Measurements from ENCODE around the gene ANAPC7.
A peak's percentile ranks its signal among the peaks of the same experiment; 100 is the strongest.
"Not testable (repeated sequence)": the region's sequence is repeated elsewhere in the genome, so short reads cannot be mapped to it uniquely, and the experiment has no call there.

ANAPC7 gene

DNA sequence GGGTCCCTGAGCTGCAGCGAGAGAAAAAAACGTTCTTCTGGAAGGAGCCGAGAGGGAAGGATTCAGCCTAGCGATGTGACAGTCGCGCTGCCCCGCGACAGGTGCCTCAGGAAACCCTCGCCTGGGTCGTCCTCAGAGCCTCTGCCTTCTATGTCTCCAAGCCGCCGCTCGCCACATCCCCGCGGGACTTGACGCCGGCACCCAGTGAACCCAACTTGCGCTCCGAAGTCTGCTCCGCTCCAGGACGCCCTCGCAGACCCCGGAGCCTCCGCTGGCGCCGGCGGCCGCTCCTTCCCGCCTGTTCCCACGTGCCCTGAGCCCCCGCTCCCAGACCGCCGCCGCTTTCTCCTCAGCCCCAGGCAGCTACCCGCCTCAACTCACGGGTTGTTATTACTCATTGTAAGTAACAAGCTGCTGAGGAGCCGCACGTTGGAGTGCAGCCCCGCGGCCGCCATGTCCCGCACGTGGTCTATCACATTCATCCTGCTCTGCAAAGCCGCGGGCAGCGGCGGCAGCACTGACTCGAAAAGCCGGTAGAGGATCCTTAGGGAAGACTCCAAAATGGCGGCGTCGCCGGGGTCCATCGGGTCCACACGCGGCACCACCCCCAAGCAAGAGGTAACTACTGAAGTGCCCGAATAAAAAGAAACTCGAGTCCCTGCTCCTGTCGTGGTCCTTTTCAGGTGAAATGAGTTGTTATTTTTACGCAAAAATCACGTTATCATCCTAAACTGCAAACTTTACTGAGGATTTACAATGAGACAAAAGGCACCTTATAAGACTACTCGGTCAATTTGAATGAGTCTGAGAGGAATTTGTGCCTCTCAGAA lies at the start of gene ANAPC7:
ANAPC7 (minus strand) TSS at position 563 of the 830 bp plus-strand sequence; CDS start at position 482, 81 bp downstream.
- Histone ChIP-seq H3K4me1 (ENCODE audit: control insufficient read depth in 2 of 2, insufficient read depth in 2 of 2, low read length in 2 of 2) (peaks cover 0 to 8% of the 10 kb centered on the region in 2 donors), H3K9ac (ENCODE audit: low read depth in 1 of 2, low read length in 2 of 2) (peak within 1 kb of the TSS; percentile 87 to 94), H3K4me3 (ENCODE audit: low read length in 2 of 2) (peak within 1 kb of the TSS; percentile 93 to 96), H3K27ac (ENCODE audit: low read depth in 2 of 2, low read length in 2 of 2) (peak within 1 kb of the TSS; percentile 92 to 97), H3K9me3 (ENCODE audit: control insufficient read depth in 2 of 2, low read length in 2 of 2) (no peaks in the 10 kb centered on the region), H3K27me3 (ENCODE audit: control insufficient read depth in 2 of 2, insufficient read depth in 2 of 2, low read length in 2 of 2) (no peaks in the 10 kb centered on the region), H3K36me3 (ENCODE audit: control insufficient read depth in 2 of 2, insufficient read depth in 2 of 2, low read length in 2 of 2) (peaks cover 7 to 10% of the 10 kb centered on the region in 2 donors)

DNA sequence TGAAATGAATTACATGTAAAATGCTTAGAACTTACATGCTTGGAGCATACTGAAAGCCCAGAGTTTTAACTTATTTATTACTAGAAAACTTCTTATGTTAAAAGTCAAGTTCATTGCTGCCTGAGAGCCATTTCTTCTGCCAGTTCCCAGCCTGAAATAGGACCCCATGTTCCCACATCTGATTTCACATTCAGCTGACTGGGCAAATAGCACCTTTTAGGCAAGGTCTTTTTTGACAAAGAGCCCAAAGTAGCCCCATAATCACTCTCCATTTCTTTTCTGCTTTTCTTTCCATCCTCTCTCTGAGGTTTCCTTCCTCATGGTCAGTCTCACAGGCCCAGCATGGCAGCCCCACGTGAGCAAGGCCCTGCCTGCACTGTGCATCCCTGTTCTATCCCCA lies 47.8 kb upstream of the ANAPC7 start:
- Histone ChIP-seq H3K9ac (ENCODE audit: low read depth in 1 of 2, low read length in 2 of 2) (peak overlapping the region in 1 of 2 donors; percentile 26), H3K9me3 (ENCODE audit: control insufficient read depth in 2 of 2, low read length in 2 of 2) (no peaks in the 10 kb centered on the region), H3K36me3 (ENCODE audit: control insufficient read depth in 2 of 2, insufficient read depth in 2 of 2, low read length in 2 of 2) (peaks cover 6 to 10% of the 10 kb centered on the region in 2 donors), H3K27me3 (ENCODE audit: control insufficient read depth in 2 of 2, insufficient read depth in 2 of 2, low read length in 2 of 2) (no peaks in the 10 kb centered on the region), H3K4me3 (ENCODE audit: low read length in 2 of 2) (no peak overlapping the region), H3K27ac (ENCODE audit: low read depth in 2 of 2, low read length in 2 of 2) (no peak overlapping the region), H3K4me1 (ENCODE audit: control insufficient read depth in 2 of 2, insufficient read depth in 2 of 2, low read length in 2 of 2) (peaks cover 6% of the 10 kb centered on the region in 2 donors)

- Histone ChIP-seq H3K4me3 (ENCODE audit: low read length in 2 of 2) (peak within 1 kb of the TSS; percentile 95), H3K9ac (ENCODE audit: low read depth in 1 of 2, low read length in 2 of 2) (peak within 1 kb of the TSS; percentile 81 to 86), H3K4me1 (ENCODE audit: control insufficient read depth in 2 of 2, insufficient read depth in 2 of 2, low read length in 2 of 2) (peaks cover 6 to 10% of the 10 kb centered on the region in 2 donors), H3K27ac (ENCODE audit: low read depth in 2 of 2, low read length in 2 of 2) (peak within 1 kb of the TSS; percentile 94 to 96), H3K36me3 (ENCODE audit: control insufficient read depth in 2 of 2, insufficient read depth in 2 of 2, low read length in 2 of 2) (peaks cover 13 to 15% of the 10 kb centered on the region in 2 donors), H3K27me3 (ENCODE audit: control insufficient read depth in 2 of 2, insufficient read depth in 2 of 2, low read length in 2 of 2) (no peaks in the 10 kb centered on the region), H3K9me3 (ENCODE audit: control insufficient read depth in 2 of 2, low read length in 2 of 2) (no peaks in the 10 kb centered on the region)
Measured at GRCh38 chr12:110449799-110450497, 46.4 kb upstream of the ANAPC7 start, which contains the start of gene ARPC3. Gene ARPC3, minus strand, starts transcription at chr12:110450337. Its CDS starts 77 bp downstream, at chr12:110450260.

GRCh38 chr12:110444455-110444854 lies 40.9 kb upstream of the ANAPC7 start:
- H3K36me3 ChIP-seq (ENCODE audit: control insufficient read depth in 2 of 2, insufficient read depth in 2 of 2, low read length in 2 of 2): peaks cover 33 to 40% of the 10 kb centered on the region in 2 donors
- peaks cover 6 to 10% of the 10 kb centered on the region in 2 donors for H3K4me1 ChIP-seq (ENCODE audit: control insufficient read depth in 2 of 2, insufficient read depth in 2 of 2, low read length in 2 of 2)
- no peaks in the 10 kb centered on the region for H3K9me3 ChIP-seq (ENCODE audit: control insufficient read depth in 2 of 2, low read length in 2 of 2)
- no peak overlapping the region for H3K9ac ChIP-seq (ENCODE audit: low read depth in 1 of 2, low read length in 2 of 2)
- no peak overlapping the region for H3K27ac ChIP-seq (ENCODE audit: low read depth in 2 of 2, low read length in 2 of 2)
- H3K4me3 ChIP-seq (ENCODE audit: low read length in 2 of 2): no peak overlapping the region
- no peaks in the 10 kb centered on the region for H3K27me3 ChIP-seq (ENCODE audit: control insufficient read depth in 2 of 2, insufficient read depth in 2 of 2, low read length in 2 of 2)

DNA sequence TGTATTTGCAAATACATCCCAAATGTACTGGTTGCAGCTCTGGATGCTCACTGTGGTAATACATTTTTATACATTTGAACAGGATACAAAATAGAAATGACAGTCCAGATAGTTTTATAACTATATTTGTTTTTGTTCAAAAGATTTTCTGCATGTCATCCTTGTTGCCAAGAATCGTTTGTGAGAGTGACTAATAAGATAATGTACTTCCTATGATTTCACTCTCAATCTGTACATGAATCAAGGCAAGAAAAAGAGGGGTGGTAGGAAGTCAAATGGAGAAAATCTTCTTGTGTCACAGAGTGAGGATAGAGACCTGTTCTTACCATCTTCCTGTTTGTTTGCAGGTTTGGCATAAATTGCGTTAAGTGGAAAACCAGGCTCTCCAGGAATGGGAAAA lies 32.7 kb upstream of the ANAPC7 start:
- H3K36me3 ChIP-seq (ENCODE audit: control insufficient read depth in 2 of 2, insufficient read depth in 2 of 2, low read length in 2 of 2): peaks cover 31 to 36% of the 10 kb centered on the region in 2 donors
- no peak overlapping the region for H3K27ac ChIP-seq (ENCODE audit: low read depth in 2 of 2, low read length in 2 of 2)
- H3K9me3 ChIP-seq (ENCODE audit: control insufficient read depth in 2 of 2, low read length in 2 of 2): no peaks in the 10 kb centered on the region
- H3K9ac ChIP-seq (ENCODE audit: low read depth in 1 of 2, low read length in 2 of 2): no peak overlapping the region
- H3K27me3 ChIP-seq (ENCODE audit: control insufficient read depth in 2 of 2, insufficient read depth in 2 of 2, low read length in 2 of 2): no peaks in the 10 kb centered on the region
- no peak overlapping the region for H3K4me3 ChIP-seq (ENCODE audit: low read length in 2 of 2)
- H3K4me1 ChIP-seq (ENCODE audit: control insufficient read depth in 2 of 2, insufficient read depth in 2 of 2, low read length in 2 of 2): peaks cover 0 to under 1% of the 10 kb centered on the region in 2 donors

DNA sequence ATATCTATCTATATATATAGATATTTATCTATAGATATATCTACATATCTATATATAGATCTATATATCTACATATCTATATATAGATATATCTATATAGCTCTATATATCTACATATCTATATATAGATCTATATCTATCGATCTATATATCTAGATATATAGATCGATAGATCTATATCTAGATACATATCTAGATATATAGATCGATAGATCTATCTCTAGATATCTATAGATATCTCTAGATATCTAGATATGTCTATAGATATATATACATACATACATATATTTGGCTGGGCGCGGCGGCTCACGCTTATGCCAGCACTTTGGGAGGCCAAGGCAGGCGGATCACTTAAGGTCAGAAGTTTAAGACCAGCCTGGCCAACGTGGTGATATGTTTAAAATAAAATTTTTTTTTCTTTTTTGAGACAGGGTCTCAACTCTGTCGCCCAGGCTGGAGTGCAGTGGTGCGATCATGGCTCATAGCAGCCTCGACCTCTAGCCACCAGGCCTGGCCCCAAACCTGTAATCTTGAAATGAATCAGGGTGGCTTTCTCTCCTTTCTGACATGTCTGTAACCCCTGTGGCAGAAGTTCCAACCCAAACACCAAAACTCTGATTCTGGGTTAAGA lies 28.6 kb upstream of the ANAPC7 start:
- Histone ChIP-seq H3K36me3 (ENCODE audit: control insufficient read depth in 2 of 2, insufficient read depth in 2 of 2, low read length in 2 of 2) (peaks cover 11 to 14% of the 10 kb centered on the region in 2 donors), H3K4me3 (ENCODE audit: low read length in 2 of 2) (peak overlapping the region in 1 of 2 donors; percentile 59), H3K9me3 (ENCODE audit: control insufficient read depth in 2 of 2, low read length in 2 of 2) (no peaks in the 10 kb centered on the region), H3K4me1 (ENCODE audit: control insufficient read depth in 2 of 2, insufficient read depth in 2 of 2, low read length in 2 of 2) (peaks cover 0 to 2% of the 10 kb centered on the region in 2 donors), H3K27ac (ENCODE audit: low read depth in 2 of 2, low read length in 2 of 2) (no peak overlapping the region), H3K27me3 (ENCODE audit: control insufficient read depth in 2 of 2, insufficient read depth in 2 of 2, low read length in 2 of 2) (no peaks in the 10 kb centered on the region), H3K9ac (ENCODE audit: low read depth in 1 of 2, low read length in 2 of 2) (no peak overlapping the region)

GRCh38 chr12:110429676-110430075 lies 26.2 kb upstream of the ANAPC7 start:
- H3K4me3 ChIP-seq (ENCODE audit: low read length in 2 of 2); H3K27ac ChIP-seq (ENCODE audit: low read depth in 2 of 2, low read length in 2 of 2); H3K9me3 ChIP-seq (ENCODE audit: control insufficient read depth in 2 of 2, low read length in 2 of 2); H3K9ac ChIP-seq (ENCODE audit: low read depth in 1 of 2, low read length in 2 of 2); H3K27me3 ChIP-seq (ENCODE audit: control insufficient read depth in 2 of 2, insufficient read depth in 2 of 2, low read length in 2 of 2); H3K4me1 ChIP-seq (ENCODE audit: control insufficient read depth in 2 of 2, insufficient read depth in 2 of 2, low read length in 2 of 2); H3K36me3 ChIP-seq (ENCODE audit: control insufficient read depth in 2 of 2, insufficient read depth in 2 of 2, low read length in 2 of 2): not testable (repeated sequence)

DNA sequence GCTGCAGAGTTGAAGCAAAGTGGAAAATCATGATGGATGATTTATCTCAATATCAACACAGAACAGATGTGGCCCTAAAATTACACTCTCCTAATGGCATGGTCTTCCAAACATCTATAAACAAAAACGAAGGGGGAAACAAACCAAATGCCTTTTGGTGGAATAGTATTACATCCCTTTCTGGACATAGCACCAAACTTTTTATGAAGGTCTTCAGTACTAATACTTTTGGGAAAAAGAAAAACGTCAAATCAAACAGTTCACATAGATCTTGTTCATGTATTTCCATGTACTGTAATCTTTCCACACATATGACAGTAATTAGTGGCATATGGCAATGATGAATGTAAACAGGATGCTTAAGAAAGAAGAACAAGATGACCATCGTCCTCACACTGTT lies 22.9 kb upstream of the ANAPC7 start:
- H3K4me3 ChIP-seq (ENCODE audit: low read length in 2 of 2): no peak overlapping the region
- no peak overlapping the region for H3K27ac ChIP-seq (ENCODE audit: low read depth in 2 of 2, low read length in 2 of 2)
- no peak overlapping the region for H3K9ac ChIP-seq (ENCODE audit: low read depth in 1 of 2, low read length in 2 of 2)
- no peaks in the 10 kb centered on the region for H3K27me3 ChIP-seq (ENCODE audit: control insufficient read depth in 2 of 2, insufficient read depth in 2 of 2, low read length in 2 of 2)
- H3K36me3 ChIP-seq (ENCODE audit: control insufficient read depth in 2 of 2, insufficient read depth in 2 of 2, low read length in 2 of 2): no peaks in the 10 kb centered on the region
- no peaks in the 10 kb centered on the region for H3K9me3 ChIP-seq (ENCODE audit: control insufficient read depth in 2 of 2, low read length in 2 of 2)
- H3K4me1 ChIP-seq (ENCODE audit: control insufficient read depth in 2 of 2, insufficient read depth in 2 of 2, low read length in 2 of 2): peaks cover 2% of the 10 kb centered on the region in 2 donors

GRCh38 chr12:110424237-110424636 lies 20.7 kb upstream of the ANAPC7 start:
- Histone ChIP-seq H3K27me3 (ENCODE audit: control insufficient read depth in 2 of 2, insufficient read depth in 2 of 2, low read length in 2 of 2) (no peaks in the 10 kb centered on the region), H3K36me3 (ENCODE audit: control insufficient read depth in 2 of 2, insufficient read depth in 2 of 2, low read length in 2 of 2) (no peaks in the 10 kb centered on the region), H3K4me1 (ENCODE audit: control insufficient read depth in 2 of 2, insufficient read depth in 2 of 2, low read length in 2 of 2) (peaks cover 0 to 2% of the 10 kb centered on the region in 2 donors), H3K9ac (ENCODE audit: low read depth in 1 of 2, low read length in 2 of 2) (no peak overlapping the region), H3K27ac (ENCODE audit: low read depth in 2 of 2, low read length in 2 of 2) (no peak overlapping the region), H3K9me3 (ENCODE audit: control insufficient read depth in 2 of 2, low read length in 2 of 2) (no peaks in the 10 kb centered on the region), H3K4me3 (ENCODE audit: low read length in 2 of 2) (no peak overlapping the region)

DNA sequence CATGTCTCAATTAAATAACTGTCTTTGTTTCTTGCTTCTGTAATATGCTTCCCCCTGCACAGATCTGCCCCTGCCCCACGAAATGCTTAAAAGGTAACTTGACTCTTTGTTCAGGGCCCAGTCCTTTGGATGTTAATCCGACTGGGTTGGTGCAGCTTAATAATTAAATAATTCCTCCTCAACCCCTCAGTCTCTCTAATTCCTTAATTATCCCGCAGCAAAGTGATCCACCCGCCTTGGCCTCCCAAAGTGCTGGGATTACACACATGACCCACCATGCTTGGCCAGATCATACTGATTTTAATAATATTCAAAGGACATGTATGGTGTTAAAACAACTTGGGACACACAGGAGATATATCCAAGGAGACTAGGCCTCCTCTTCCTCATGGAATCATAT lies 18.2 kb upstream of the ANAPC7 start:
- Histone ChIP-seq H3K27ac (ENCODE audit: low read depth in 2 of 2, low read length in 2 of 2) (peak overlapping the region; percentile 17 to 22), H3K4me3 (ENCODE audit: low read length in 2 of 2) (no peak overlapping the region), H3K27me3 (ENCODE audit: control insufficient read depth in 2 of 2, insufficient read depth in 2 of 2, low read length in 2 of 2) (no peaks in the 10 kb centered on the region), H3K4me1 (ENCODE audit: control insufficient read depth in 2 of 2, insufficient read depth in 2 of 2, low read length in 2 of 2) (peaks cover 0 to 2% of the 10 kb centered on the region in 2 donors), H3K9ac (ENCODE audit: low read depth in 1 of 2, low read length in 2 of 2) (no peak overlapping the region), H3K36me3 (ENCODE audit: control insufficient read depth in 2 of 2, insufficient read depth in 2 of 2, low read length in 2 of 2) (no peaks in the 10 kb centered on the region), H3K9me3 (ENCODE audit: control insufficient read depth in 2 of 2, low read length in 2 of 2) (no peaks in the 10 kb centered on the region)
